GM12878 (cell line): ENCODE data around the gene QPCT. TPM values are rescaled to one million over a fixed set of nuclear protein-coding genes. Genes with fewer than 3 reads are reported as not detected.

ENCODE experiments used
- ATAC-seq: fragments of 200-7000 bp; cut with Tn5 transposase; 3 replicates; pipeline ENCODE4 v1.9.1; 2020; ENCODE audit warnings: mild to moderate bottlenecking, moderate library complexity
- BruUV-seq: library from RNA; stranded (reverse); fragments of 400-500 nt; replicated peaks from 2 replicates; lab custom pipeline; 2021; lab: Mats Ljungman, UMichigan
- CTCF ChIA-PET: fragments of 300-600 bp; sonication (Branson Sonifier 250); formaldehyde crosslinking; extraction: SDS; loops from one replicate; lab custom pipeline; 2021; ENCODE audit warnings: inconsistent platforms; lab: Yijun Ruan, JAX
- POLR2A ChIA-PET: fragments of 350-600 bp; formaldehyde crosslinking; extraction: SDS; loops from one replicate; lab custom pipeline; 2021; ENCODE audit warnings: inconsistent platforms; lab: Charles Lee
- RAD21 ChIA-PET: fragments of 300-600 bp; sonication (Branson Sonifier 250); formaldehyde crosslinking; loops from one replicate; lab custom pipeline; 2023; ENCODE audit warnings: antibody characterized with exemption; ENCODE audit not compliant: unreplicated experiment; lab: Charles Lee
- SMC1A ChIA-PET: fragments of 300-600 bp; sonication (Branson Sonifier 250); formaldehyde crosslinking; loops from one replicate; lab custom pipeline; 2023; ENCODE audit not compliant: unreplicated experiment, uncharacterized antibody; lab: Charles Lee
- DNase-seq: peaks from one replicate; pipeline ENCODE4 v3.0.0-alpha.2; 2011; ENCODE audit warnings: low read depth, low spot score
- FAIRE-seq: peaks from 3 replicates; lab custom pipeline; 2011; peaks lifted over from hg19 to GRCh38; lab: Jason Lieb, UNC
- H2AFZ ChIP-seq: 2 replicates; pipeline ENCODE4 v1.6.0; 2011; ENCODE audit warnings: low read depth, low read length, control low read depth; ENCODE audit not compliant: control insufficient read depth
- H3K27ac ChIP-seq: 2 replicates; pipeline ENCODE4 v1.5.1; 2011; ENCODE audit warnings: control low read depth; ENCODE audit not compliant: control insufficient read depth, insufficient read depth
- H3K27me3 ChIP-seq, 2 experiments: replicated peaks in 1 of 2; 2 replicates each; pipeline versions ENCODE4 v1.6.0 to v1.6.1; 2011; ENCODE audit warnings: low read length in 1 of 2; ENCODE audit not compliant: control insufficient read depth in 2 of 2, insufficient read depth in 2 of 2
- H3K36me3 ChIP-seq, 2 experiments: 2 replicates each; pipeline ENCODE4 v1.5.1; 2011; ENCODE audit warnings: low read length in 1 of 2; ENCODE audit not compliant: control insufficient read depth in 2 of 2, insufficient read depth in 2 of 2
- H3K4me1 ChIP-seq: 2 replicates; pipeline ENCODE4 v1.6.1; 2011; ENCODE audit warnings: mild to moderate bottlenecking, low read length, moderate library complexity, mixed read lengths; ENCODE audit not compliant: control insufficient read depth, insufficient read depth
- H3K4me2 ChIP-seq: 2 replicates; pipeline ENCODE4 v1.6.0; 2011; ENCODE audit warnings: control low read depth; ENCODE audit not compliant: control insufficient read depth, insufficient read depth
- H3K4me3 ChIP-seq: fragments of 200-600 bp; sonication (generic); 2 replicates; pipeline ENCODE4 v1.5.1; 2016
- H3K79me2 ChIP-seq: 2 replicates; pipeline ENCODE4 v1.6.0; 2011; ENCODE audit warnings: low read length; ENCODE audit not compliant: control insufficient read depth, insufficient read depth
- H3K9ac ChIP-seq: 2 replicates; pipeline ENCODE4 v1.8.0; 2011; ENCODE audit warnings: low read length, control low read depth, mixed read lengths; ENCODE audit not compliant: control insufficient read depth, insufficient read depth
- H3K9me3 ChIP-seq: replicated peaks from 3 replicates; pipeline ENCODE4 v1.5.1; 2011; ENCODE audit warnings: mild to moderate bottlenecking, low read length; ENCODE audit not compliant: control insufficient read depth, insufficient read depth
- H4K20me1 ChIP-seq: 2 replicates; pipeline ENCODE4 v1.6.0; 2011; ENCODE audit not compliant: control insufficient read depth, insufficient read depth
- CEBPB ChIP-seq, 2 experiments: fragments of 150-350 bp in 1 of 2; IDR thresholded peaks; 2 replicates each; pipeline ENCODE4 v1.6.1; 2012 to 2014; ENCODE audit warnings: low read depth in 2 of 2, low read length in 2 of 2, borderline replicate concordance in 1 of 2, inconsistent platforms in 1 of 2
- CHD2 ChIP-seq: IDR thresholded peaks from 2 replicates; pipeline ENCODE4 v1.6.1; 2011; ENCODE audit warnings: low read depth, low read length, improper control_type of control experiment, borderline replicate concordance
- LARP7 ChIP-seq: fragments of 450-650 bp; IDR thresholded peaks from 2 replicates; pipeline ENCODE4 v1.6.1; 2017; ENCODE audit warnings: mild to moderate bottlenecking
- MTA3 ChIP-seq: IDR thresholded peaks from 2 replicates; pipeline ENCODE4 v1.6.1; 2012; ENCODE audit warnings: low read length, inconsistent platforms, borderline replicate concordance
- NFIC ChIP-seq: IDR thresholded peaks from 2 replicates; pipeline ENCODE4 v1.6.1; 2012; ENCODE audit warnings: low read depth, mild to moderate bottlenecking, inconsistent platforms, low read length, moderate library complexity
- SMAD5 ChIP-seq: IDR thresholded peaks from 2 replicates; pipeline ENCODE4 v1.6.1; 2016; ENCODE audit warnings: antibody characterized with exemption, low read depth
- TCF3 ChIP-seq: IDR thresholded peaks from 2 replicates; pipeline ENCODE4 v1.6.1; 2012; ENCODE audit warnings: low read depth, mild to moderate bottlenecking, low read length, borderline replicate concordance; ENCODE audit not compliant: insufficient read depth
- ZNF274 ChIP-seq: IDR thresholded peaks from one replicate; pipeline ENCODE4 v1.8.0; 2011; ENCODE audit not compliant: insufficient read length, insufficient read depth
- ZNF622 ChIP-seq: fragments of 450-650 bp; IDR thresholded peaks from 2 replicates; pipeline ENCODE4 v1.6.1; 2017; ENCODE audit warnings: mild to moderate bottlenecking, inconsistent platforms
- WGBS: methylation state at CpG from one replicate; pipeline ENCODE4 v1.1.6; 2016; ENCODE audit warnings: low lambda C conversion rate; ENCODE audit not compliant: insufficient replicate concordance, insufficient coverage; ENCODE audit errors: missing lambda C conversion rate; 5-methylcytosine and 5-hydroxymethylcytosine counted together
- in situ Hi-C: fragments of 300-500 bp; cut with MboI; formaldehyde crosslinking; loops from 9 replicates; pipeline ENCODE4 v1.14.3; 2018; ENCODE audit warnings: mixed read lengths
- intact Hi-C: fragments of 100-400 bp; cut with micrococcal nuclease; formaldehyde crosslinking; loops from one replicate; pipeline ENCODE4 v1.14.2; 2022; ENCODE audit not compliant: unreplicated experiment
- polyA plus RNA-seq, 11 experiments: library from polyadenylated mRNA; depleted of rRNA in 4 of 11; unstranded in 6 of 11; stranded (reverse) in 5 of 11; fragments of >200 nt; fragmentation: Nextera tagmentation in 4 of 11; fragmentation: Illumina TruSeq in 1 of 11; extraction: Ambion mirVana in 4 of 11; extraction: Trizol in 1 of 11; gene quantifications; 1 replicate in 1 of 11; 2 replicates in 10 of 11; pipeline versions ENCODE4 v1.2.1 to v1.2.3, GENCODE V29; 2011 to 2016; ENCODE audit warnings: inconsistent platforms in 2 of 11, missing spikeins in 2 of 11, low read depth in 1 of 11
- total RNA-seq, 4 experiments: library from RNA; depleted of rRNA in 3 of 4; stranded (reverse); fragments of >200 nt in 3 of 4; fragmentation: Illumina TruSeq in 1 of 4; extraction: Trizol in 1 of 4; gene quantifications; 2 replicates each; pipeline versions ENCODE4 v1.2.1 to v1.2.3, GENCODE V29; 2013 to 2021

The QPCT gene
- total and polyA plus RNA-seq, 10 of the 15 experiments (the other 5 are each of a cell fraction or from before 2014, with no cell fraction given), result 0.14 to 0.86 (median 0.18) TPM; not detected in 1

- H2AFZ ChIP-seq, result no peak overlapping the region
- H4K20me1 ChIP-seq, result no peaks in the 10 kb centered on the region
- H3K4me2 ChIP-seq, result no peak overlapping the region
- H3K79me2 ChIP-seq, result no peaks in the 10 kb centered on the region
- peaks cover 0 to 5% of the 10 kb centered on the region in 2 experiments; a peak in 2 of 4 replicates for H3K27me3 ChIP-seq
- in situ Hi-C loops (no loop called here), intact Hi-C loops (no loop called here)
- POLR2A ChIA-PET, result no interaction called here
- RAD21 ChIA-PET, result no interaction called here
- H3K9me3 ChIP-seq, result no peaks in the 10 kb centered on the region
- SMC1A ChIA-PET, result no interaction called here
- FAIRE-seq, result no peak
- CTCF ChIA-PET, result no interaction called here
- no peak overlapping the region for H3K4me3 ChIP-seq
- H3K9ac ChIP-seq, result no peak overlapping the region
- BruUV-seq, result no TSS peak
- TF ChIP-seq ZNF274, result no peak
- peak in 1 of 2 experiments; percentile 59; a peak in 1 of 4 replicates for TF ChIP-seq CEBPB (IDR thresholded peaks at IDR 0.05; ENCODE audit: borderline replicate concordance in 1 of 2, low read depth in 2 of 2, low read length in 2 of 2)
- no peaks in the 10 kb centered on the region for H3K36me3 ChIP-seq
- DNase-seq, result no peak
- no peaks in the 10 kb centered on the region; the same call in 1 of the 2 replicates for H3K4me1 ChIP-seq
- WGBS, result 97% methylated on average over 3 of the region's 3 CpGs
- ATAC-seq, result no peak
- H3K27ac ChIP-seq, result no peak overlapping the region
These were observed 11.9 kb upstream of the QPCT start for GRCh38 chr2:37332560-37332959.

GRCh38 chr2:37333256-37333655 lies 11.2 kb upstream of the QPCT start:
- WGBS, result 15% methylated on average over 2 of the region's 2 CpGs
- CTCF ChIA-PET, result no interaction called here
- H3K79me2 ChIP-seq, result no peaks in the 10 kb centered on the region

More at GRCh38 chr2:37333256-37333655, 11.2 kb upstream of the QPCT start:
- Histone ChIP-seq H3K9me3 (no peaks in the 10 kb centered on the region), H3K27ac (no peak overlapping the region), H3K4me1 (no peaks in the 10 kb centered on the region; the same call in 1 of the 2 replicates), H3K4me3 (no peak overlapping the region), H3K27me3 (peaks cover 0 to 9% of the 10 kb centered on the region in 2 experiments; a peak in 2 of 4 replicates), H3K9ac (no peak overlapping the region), H4K20me1 (no peaks in the 10 kb centered on the region)
- FAIRE-seq (no peak), ATAC-seq (no peak)
- POLR2A ChIA-PET, result no interaction called here
- RAD21 ChIA-PET, result no interaction called here
- TF ChIP-seq NFIC, result no peak
- no peak for TF ChIP-seq MTA3
- TF ChIP-seq CHD2, result no peak
- no peak for TF ChIP-seq LARP7
- TF ChIP-seq TCF3, result no peak
- no peak for TF ChIP-seq SMAD5
- no peak for TF ChIP-seq ZNF622
- TF ChIP-seq, all 136 proteins: peak for 0
- in situ Hi-C loops, result no loop called here
- intact Hi-C loops, result no loop called here
- H3K36me3 ChIP-seq, result no peaks in the 10 kb centered on the region
- DNase-seq, result no peak
- no peak overlapping the region for H2AFZ ChIP-seq
- H3K4me2 ChIP-seq, result no peak overlapping the region
- SMC1A ChIA-PET, result no interaction called here
- BruUV-seq, result no TSS peak
